ENCODE data around the gene TULP3.
A peak's percentile ranks its signal among the peaks of the same experiment; 100 is the strongest.

TULP3 gene

GRCh38 chr12:2960390-2960956 is 69.8 kb downstream of the TULP3 start:
- H3K27ac Mint-ChIP-seq: peak overlapping the region; percentile 27 to 71 (median 68)
- no peaks in the 10 kb centered on the region for H3K9me3 Mint-ChIP-seq
- peaks cover 40% of the 10 kb centered on the region for H3K27me3 Mint-ChIP-seq (ENCODE audit: low read depth)
- peaks cover 38% of the 10 kb centered on the region for H3K4me1 Mint-ChIP-seq
- TF ChIP-seq CTCF (IDR thresholded peaks at IDR 0.05; ENCODE audit: unreplicated experiment in 3 of 3): no peak
- H3K4me3 Mint-ChIP-seq: peak overlapping the region; percentile 73 to 92 (median 87)
- H3K36me3 Mint-ChIP-seq (ENCODE audit: low read depth): no peaks in the 10 kb centered on the region

GRCh38 chr12:2960996-2961616 is 70.4 kb downstream of the TULP3 start:
- Mint-ChIP-seq H3K27ac (peak overlapping the region; percentile 27 to 71 (median 68)), H3K27me3 (ENCODE audit: low read depth) (peaks cover 40% of the 10 kb centered on the region), H3K4me1 (peaks cover 42% of the 10 kb centered on the region), H3K36me3 (ENCODE audit: low read depth) (peaks cover 4% of the 10 kb centered on the region), H3K4me3 (peak overlapping the region; percentile 73 to 92 (median 87)), H3K9me3 (no peaks in the 10 kb centered on the region)
- TF ChIP-seq CTCF (IDR thresholded peaks at IDR 0.05; ENCODE audit: unreplicated experiment in 3 of 3): no peak

- H3K9me3 Mint-ChIP-seq: no peaks in the 10 kb centered on the region
- peak overlapping the region in 1 of 3 experiments; percentile 27 for H3K27ac Mint-ChIP-seq
- no peak for TF ChIP-seq CTCF (IDR thresholded peaks at IDR 0.05; ENCODE audit: unreplicated experiment in 3 of 3)
- peaks cover 4% of the 10 kb centered on the region for H3K36me3 Mint-ChIP-seq (ENCODE audit: low read depth)
- H3K4me1 Mint-ChIP-seq: peaks cover 43% of the 10 kb centered on the region
- peak overlapping the region; percentile 73 to 92 (median 87) for H3K4me3 Mint-ChIP-seq
- peaks cover 38% of the 10 kb centered on the region for H3K27me3 Mint-ChIP-seq (ENCODE audit: low read depth)
These were observed 71.0 kb downstream of the TULP3 start for GRCh38 chr12:2961705-2962104.

- Mint-ChIP-seq H3K9me3 (no peaks in the 10 kb centered on the region), H3K27ac (no peak overlapping the region), H3K4me1 (peaks cover 33% of the 10 kb centered on the region), H3K36me3 (ENCODE audit: low read depth) (peaks cover 4% of the 10 kb centered on the region), H3K4me3 (peak overlapping the region; percentile 53 to 87 (median 75)), H3K27me3 (ENCODE audit: low read depth) (peaks cover 28% of the 10 kb centered on the region)
- TF ChIP-seq CTCF (IDR thresholded peaks at IDR 0.05; ENCODE audit: unreplicated experiment in 3 of 3): no peak
These were observed 72.6 kb downstream of the TULP3 start for GRCh38 chr12:2963154-2963759.

GRCh38 chr12:2963760-2964292 is 73.1 kb downstream of the TULP3 start:
- Mint-ChIP-seq H3K4me1 (peaks cover 28% of the 10 kb centered on the region), H3K36me3 (ENCODE audit: low read depth) (peaks cover 4% of the 10 kb centered on the region), H3K27ac (no peak overlapping the region), H3K27me3 (ENCODE audit: low read depth) (peaks cover 27% of the 10 kb centered on the region), H3K9me3 (no peaks in the 10 kb centered on the region), H3K4me3 (peak overlapping the region; percentile 53 to 87 (median 62))
- TF ChIP-seq CTCF (IDR thresholded peaks at IDR 0.05; ENCODE audit: unreplicated experiment in 3 of 3): no peak
